ENCODE measurements around the gene KCTD11. TPM values are rescaled to one million over a fixed set of nuclear protein-coding genes. Genes with fewer than 3 reads are reported as not detected.
A peak's percentile ranks its signal among the peaks of the same experiment; 100 is the strongest.

KCTD11 gene
- total and polyA plus RNA-seq, 2 of the 13 experiments (the other 11 are each of a cell fraction or from before 2014, with no cell fraction given) = 1.6 to 2.6 TPM

DNA sequence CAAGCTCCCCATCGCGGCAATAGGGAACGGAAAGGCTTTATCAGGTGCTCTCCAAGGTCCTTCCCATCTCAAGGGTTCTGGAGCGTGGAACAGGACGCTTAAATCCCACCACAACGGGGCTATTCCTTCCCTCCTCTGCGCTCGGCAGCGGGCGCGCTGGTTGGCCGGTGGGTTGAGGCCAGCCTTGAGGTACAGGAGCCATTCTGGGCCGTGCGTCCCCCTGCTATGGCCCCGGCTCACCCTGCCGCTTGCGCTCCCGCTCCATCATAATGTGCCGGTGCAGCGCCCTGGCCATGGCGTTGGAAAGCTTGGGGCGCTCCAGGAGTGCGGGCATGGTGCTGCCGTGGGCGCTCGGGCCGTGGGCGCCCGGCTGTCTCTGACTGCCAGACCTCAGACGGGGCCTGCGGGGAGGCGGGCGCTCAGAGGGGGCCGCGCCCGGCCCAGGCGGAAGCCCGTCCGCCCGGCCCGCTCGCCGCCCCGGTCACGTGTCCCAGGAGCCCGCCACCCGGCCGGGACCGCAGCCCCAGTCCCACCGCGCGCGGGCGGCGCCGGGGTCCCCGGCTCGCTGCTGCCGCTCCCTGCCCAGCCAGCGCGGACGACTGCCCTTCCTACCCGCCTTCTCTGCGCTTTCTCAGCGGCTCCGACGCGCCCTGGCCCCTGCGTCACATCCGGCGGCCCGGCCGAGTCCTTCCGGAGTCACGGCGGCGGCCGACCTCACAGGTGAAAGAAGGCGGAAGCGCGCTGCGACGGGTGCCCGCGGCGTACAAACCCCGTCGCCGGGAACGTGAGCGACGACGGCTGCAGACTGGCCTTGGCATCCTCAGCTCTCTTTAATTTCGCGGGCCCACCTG lies 37.0 kb upstream of the KCTD11 start, which contains the start of gene GPS2 (continued):
- TF ChIP-seq, protein P1, sequence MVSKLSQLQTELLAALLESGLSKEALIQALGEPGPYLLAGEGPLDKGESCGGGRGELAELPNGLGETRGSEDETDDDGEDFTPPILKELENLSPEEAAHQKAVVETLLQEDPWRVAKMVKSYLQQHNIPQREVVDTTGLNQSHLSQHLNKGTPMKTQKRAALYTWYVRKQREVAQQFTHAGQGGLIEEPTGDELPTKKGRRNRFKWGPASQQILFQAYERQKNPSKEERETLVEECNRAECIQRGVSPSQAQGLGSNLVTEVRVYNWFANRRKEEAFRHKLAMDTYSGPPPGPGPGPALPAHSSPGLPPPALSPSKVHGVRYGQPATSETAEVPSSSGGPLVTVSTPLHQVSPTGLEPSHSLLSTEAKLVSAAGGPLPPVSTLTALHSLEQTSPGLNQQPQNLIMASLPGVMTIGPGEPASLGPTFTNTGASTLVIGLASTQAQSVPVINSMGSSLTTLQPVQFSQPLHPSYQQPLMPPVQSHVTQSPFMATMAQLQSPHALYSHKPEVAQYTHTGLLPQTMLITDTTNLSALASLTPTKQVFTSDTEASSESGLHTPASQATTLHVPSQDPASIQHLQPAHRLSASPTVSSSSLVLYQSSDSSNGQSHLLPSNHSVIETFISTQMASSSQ (IDR thresholded peaks at IDR 0.05; ENCODE audit: low read depth) = no peak; the same call in 1 of the 2 replicates
- TF ChIP-seq, protein P1 (CRISPR knock-in tag; IDR thresholded peaks at IDR 0.05; ENCODE audit: borderline replicate concordance) = no peak; the same call in 1 of the 2 replicates
- TF ChIP-seq IKZF5 (CRISPR knock-in tag; IDR thresholded peaks at IDR 0.05) (peak; percentile 81), ZNF280B (CRISPR knock-in tag; IDR thresholded peaks at IDR 0.05; ENCODE audit: borderline replicate concordance) (no peak), KAT8 (CRISPR knock-in tag; IDR thresholded peaks at IDR 0.05) (peak; percentile 99), RARA (CRISPR knock-in tag; IDR thresholded peaks at IDR 0.05) (0 out of 2 replicates have a peak, but pooled peaks have one; percentile 24), ATAD3A (CRISPR knock-in tag; IDR thresholded peaks at IDR 0.05) (no peak), HOXA7 (CRISPR knock-in tag; IDR thresholded peaks at IDR 0.05) (no peak), MTA1 (CRISPR knock-in tag; IDR thresholded peaks at IDR 0.05; ENCODE audit: borderline replicate concordance) (peak; percentile 78; the same call in 1 of the 2 replicates), MAFG (CRISPR knock-in tag; IDR thresholded peaks at IDR 0.05) (no peak), MBNL3 (CRISPR knock-in tag; conservative IDR thresholded peaks at IDR 0.05) (no peak), ZNF672 (CRISPR knock-in tag; IDR thresholded peaks at IDR 0.05) (no peak), ZSCAN12 (CRISPR knock-in tag; IDR thresholded peaks at IDR 0.05) (peak; percentile 73; the same call in 1 of the 2 replicates), NONO (IDR thresholded peaks at IDR 0.05) (no peak), NONO (CRISPR knock-in tag; conservative IDR thresholded peaks at IDR 0.05) (peak; percentile 98), SMARCC2 (IDR thresholded peaks at IDR 0.05) (no peak), NRL (CRISPR knock-in tag; IDR thresholded peaks at IDR 0.05; ENCODE audit: borderline replicate concordance) (no peak), RFXAP (CRISPR knock-in tag; IDR thresholded peaks at IDR 0.05; ENCODE audit: borderline replicate concordance) (peak; percentile 40; the same call in 1 of the 2 replicates), GATA4 (IDR thresholded peaks at IDR 0.05; ENCODE audit: borderline replicate concordance, low read depth) (no peak), ZNF766 (CRISPR knock-in tag; IDR thresholded peaks at IDR 0.05; ENCODE audit: borderline replicate concordance) (0 out of 2 replicates have a peak, but pooled peaks have one; percentile 37), HMG20B (CRISPR knock-in tag; conservative IDR thresholded peaks at IDR 0.05) (no peak)
- TF ChIP-seq, protein P2, sequence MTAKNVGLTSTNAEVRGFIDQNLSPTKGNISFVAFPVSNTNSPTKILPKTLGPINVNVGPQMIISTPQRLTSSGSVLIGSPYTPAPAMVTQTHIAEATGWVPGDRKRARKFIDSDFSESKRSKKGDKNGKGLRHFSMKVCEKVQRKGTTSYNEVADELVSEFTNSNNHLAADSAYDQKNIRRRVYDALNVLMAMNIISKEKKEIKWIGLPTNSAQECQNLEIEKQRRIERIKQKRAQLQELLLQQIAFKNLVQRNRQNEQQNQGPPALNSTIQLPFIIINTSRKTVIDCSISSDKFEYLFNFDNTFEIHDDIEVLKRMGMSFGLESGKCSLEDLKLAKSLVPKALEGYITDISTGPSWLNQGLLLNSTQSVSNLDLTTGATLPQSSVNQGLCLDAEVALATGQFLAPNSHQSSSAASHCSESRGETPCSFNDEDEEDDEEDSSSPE (CRISPR knock-in tag; IDR thresholded peaks at IDR 0.05) = no peak; the same call in none of the 2 replicates
